ENCODE data around the gene NDUFA3.

The NDUFA3 gene

GRCh38 chr19:54137699-54138488 lies 35.2 kb downstream of the NDUFA3 start, which contains the start of gene CNOT3:
Gene CNOT3, plus strand, starts transcription at chr19:54137762. Its CDS starts 5,217 bp downstream, at chr19:54142979.
- no peak for DNase-seq (ENCODE audit: low read depth in 1 of 2, low spot score in 1 of 2)

- no peak for DNase-seq (ENCODE audit: low read depth in 1 of 2, low spot score in 1 of 2)
Observed at GRCh38 chr19:54138489-54139256, 36.0 kb downstream of the NDUFA3 start.

- DNase-seq (ENCODE audit: low read depth in 1 of 2, low spot score in 1 of 2): no peak
Observed at GRCh38 chr19:54141356-54141755, 38.7 kb downstream of the NDUFA3 start.

- no peak for DNase-seq (ENCODE audit: low read depth in 1 of 2, low spot score in 1 of 2)
Observed at GRCh38 chr19:54142166-54142780, 39.6 kb downstream of the NDUFA3 start.

GRCh38 chr19:54145541-54146158 lies 43.0 kb downstream of the NDUFA3 start:
- DNase-seq (ENCODE audit: low read depth in 1 of 2, low spot score in 1 of 2): no peak

GRCh38 chr19:54147676-54148075 lies 45.0 kb downstream of the NDUFA3 start:
- no peak for DNase-seq (ENCODE audit: low read depth in 1 of 2, low spot score in 1 of 2)

- no peak for DNase-seq (ENCODE audit: low read depth in 1 of 2, low spot score in 1 of 2)
Observed at GRCh38 chr19:54148158-54148557, 45.5 kb downstream of the NDUFA3 start.

- no peak for DNase-seq (ENCODE audit: low read depth in 1 of 2, low spot score in 1 of 2)
Observed at GRCh38 chr19:54149021-54149812, 46.6 kb downstream of the NDUFA3 start.

- no peak for DNase-seq (ENCODE audit: low read depth in 1 of 2, low spot score in 1 of 2)
Observed at GRCh38 chr19:54151362-54152035, 48.8 kb downstream of the NDUFA3 start.

GRCh38 chr19:54152267-54152666 lies 49.6 kb downstream of the NDUFA3 start:
- no peak for DNase-seq (ENCODE audit: low read depth in 1 of 2, low spot score in 1 of 2)

GRCh38 chr19:54152878-54153524 lies 50.3 kb downstream of the NDUFA3 start:
- no peak for DNase-seq (ENCODE audit: low read depth in 1 of 2, low spot score in 1 of 2)

GRCh38 chr19:54153731-54154326 lies 51.2 kb downstream of the NDUFA3 start:
- no peak for DNase-seq (ENCODE audit: low read depth in 1 of 2, low spot score in 1 of 2)

GRCh38 chr19:54154603-54155345 lies 52.1 kb downstream of the NDUFA3 start:
- DNase-seq (ENCODE audit: low read depth in 1 of 2, low spot score in 1 of 2): no peak

- DNase-seq (ENCODE audit: low read depth in 1 of 2, low spot score in 1 of 2): no peak
Observed at GRCh38 chr19:54155694-54156093, 53.0 kb downstream of the NDUFA3 start.

- DNase-seq (ENCODE audit: low read depth in 1 of 2, low spot score in 1 of 2): no peak
Observed at GRCh38 chr19:54156490-54156889, 53.8 kb downstream of the NDUFA3 start.

- no peak for DNase-seq (ENCODE audit: low read depth in 1 of 2, low spot score in 1 of 2)
Observed at GRCh38 chr19:54156953-54157352, 54.3 kb downstream of the NDUFA3 start.
